H9 (cell line): ENCODE data around the gene PKN1. TPM values are rescaled to one million over a fixed set of nuclear protein-coding genes. Genes with fewer than 3 reads are reported as not detected.
A peak's percentile ranks its signal among the peaks of the same experiment; 100 is the strongest.

ENCODE experiments used
- DNase-seq: peaks from one replicate; pipeline ENCODE4 v3.0.0-alpha.2; 2017
- H2AFZ ChIP-seq: one replicate; pipeline ENCODE4 v1.6.1; 2013; ENCODE audit warnings: mild to moderate bottlenecking, low read length, control low read depth, moderate library complexity
- H2AK5ac ChIP-seq: 2 replicates; pipeline ENCODE4 v1.6.1; 2013; ENCODE audit warnings: low read length, control low read depth, mixed read lengths; ENCODE audit not compliant: insufficient read length
- H2BK120ac ChIP-seq: one replicate; pipeline ENCODE4 v1.6.1; 2013; ENCODE audit warnings: low read depth, mild to moderate bottlenecking, low read length, control low read depth, inconsistent platforms; ENCODE audit not compliant: poor library complexity, severe bottlenecking
- H2BK12ac ChIP-seq: 2 replicates; pipeline ENCODE4 v1.6.1; 2013; ENCODE audit warnings: low read length, control low read depth, mixed read lengths, low read depth; ENCODE audit not compliant: insufficient read length
- H2BK15ac ChIP-seq: 2 replicates; pipeline ENCODE4 v1.6.1; 2013; ENCODE audit warnings: low read depth, low read length, control low read depth
- H2BK20ac ChIP-seq: one replicate; pipeline ENCODE4 v1.6.1; 2013; ENCODE audit warnings: low read depth, mild to moderate bottlenecking, low read length, control low read depth, inconsistent platforms; ENCODE audit not compliant: poor library complexity, severe bottlenecking
- H2BK5ac ChIP-seq: 2 replicates; pipeline ENCODE4 v1.6.1; 2013; ENCODE audit warnings: low read length, control low read depth, mixed read lengths; ENCODE audit not compliant: insufficient read length
- H3K14ac ChIP-seq: 2 replicates; pipeline ENCODE4 v1.6.1; 2013; ENCODE audit warnings: low read length, control low read depth; ENCODE audit not compliant: insufficient read depth
- H3K18ac ChIP-seq: 2 replicates; pipeline ENCODE4 v1.6.1; 2013; ENCODE audit warnings: low read depth, mild to moderate bottlenecking, mixed read lengths, low read length, control low read depth; ENCODE audit not compliant: insufficient read length
- H3K23ac ChIP-seq: 2 replicates; pipeline ENCODE4 v1.6.1; 2013; ENCODE audit warnings: low read length, control low read depth, mixed read lengths, low read depth; ENCODE audit not compliant: insufficient read length
- H3K23me2 ChIP-seq: 2 replicates; pipeline ENCODE4 v1.6.1; 2013; ENCODE audit warnings: low read depth, mild to moderate bottlenecking, mixed read lengths, low read length, control low read depth; ENCODE audit not compliant: insufficient read length, poor library complexity, severe bottlenecking
- H3K27ac ChIP-seq: 2 replicates; pipeline ENCODE4 v1.5.1; 2013; ENCODE audit warnings: low read length, control low read depth, mixed read lengths, low read depth; ENCODE audit not compliant: insufficient read length
- H3K27me3 ChIP-seq: 2 replicates; pipeline ENCODE4 v1.6.1; 2013; ENCODE audit warnings: low read length, control low read depth, inconsistent platforms; ENCODE audit not compliant: insufficient read depth
- H3K4ac ChIP-seq: 2 replicates; pipeline ENCODE4 v1.6.1; 2013; ENCODE audit warnings: low read depth, mild to moderate bottlenecking, control low read depth, inconsistent platforms, low read length, moderate library complexity
- H3K4me1 ChIP-seq: 2 replicates; pipeline ENCODE4 v1.6.1; 2013; ENCODE audit warnings: low read length, control low read depth, inconsistent platforms; ENCODE audit not compliant: insufficient read depth
- H3K4me2 ChIP-seq: 2 replicates; pipeline ENCODE4 v1.6.1; 2013; ENCODE audit warnings: low read length, control low read depth, mixed read lengths; ENCODE audit not compliant: insufficient read length, insufficient read depth
- H3K56ac ChIP-seq: 2 replicates; pipeline ENCODE4 v1.6.1; 2013; ENCODE audit warnings: low read depth, mild to moderate bottlenecking, mixed read lengths, low read length, control low read depth; ENCODE audit not compliant: insufficient read length
- H3K79me1 ChIP-seq: 2 replicates; pipeline ENCODE4 v1.6.1; 2013; ENCODE audit warnings: low read depth, mild to moderate bottlenecking, moderate library complexity, low read length, control low read depth, inconsistent platforms; ENCODE audit not compliant: insufficient read depth, poor library complexity, severe bottlenecking
- H3K79me2 ChIP-seq: 2 replicates; pipeline ENCODE4 v1.6.1; 2013; ENCODE audit warnings: low read length, control low read depth, inconsistent platforms; ENCODE audit not compliant: insufficient read depth
- H3K9ac ChIP-seq: 2 replicates; pipeline ENCODE4 v1.6.1; 2013; ENCODE audit warnings: low read length, control low read depth, mixed read lengths; ENCODE audit not compliant: insufficient read length; ENCODE audit errors: extremely low read depth
- H3K9me3 ChIP-seq: one replicate; pipeline ENCODE4 v1.6.1; 2013; ENCODE audit warnings: low read depth, low read length, inconsistent platforms; ENCODE audit not compliant: control insufficient read depth
- H3T11ph ChIP-seq: one replicate; pipeline ENCODE4 v1.6.1; 2013; ENCODE audit warnings: mild to moderate bottlenecking, low read length, control low read depth, inconsistent platforms
- H4K20me1 ChIP-seq: one replicate; pipeline ENCODE4 v1.6.1; 2013; ENCODE audit not compliant: control insufficient read depth, insufficient read length, insufficient read depth
- H4K5ac ChIP-seq: 2 replicates; pipeline ENCODE4 v1.6.1; 2013; ENCODE audit warnings: low read depth, mild to moderate bottlenecking, mixed read lengths, low read length, control low read depth; ENCODE audit not compliant: insufficient read length
- H4K8ac ChIP-seq: replicated peaks from 2 replicates; pipeline ENCODE4 v1.6.1; 2013; ENCODE audit warnings: low read length, control low read depth, mixed read lengths, low read depth; ENCODE audit not compliant: insufficient read length
- H4K91ac ChIP-seq: 2 replicates; pipeline ENCODE4 v1.6.1; 2013; ENCODE audit warnings: low read depth, mild to moderate bottlenecking, moderate library complexity, mixed read lengths, low read length, control low read depth; ENCODE audit not compliant: insufficient read length
- H3K27ac Mint-ChIP-seq, 3 experiments: 2 replicates in 2 of 3; 3 replicates in 1 of 3; pipeline ENCODE4 v1.8.0; 2020 to 2021; ENCODE audit warnings: mixed read lengths in 3 of 3, mild to moderate bottlenecking in 1 of 3, moderate library complexity in 1 of 3
- H3K27me3 Mint-ChIP-seq: 2 replicates; pipeline ENCODE4 v1.8.0; 2021; ENCODE audit warnings: low read depth, mild to moderate bottlenecking, moderate library complexity, mixed read lengths
- H3K36me3 Mint-ChIP-seq, 3 experiments: 2 replicates in 2 of 3; 3 replicates in 1 of 3; pipeline ENCODE4 v1.8.0; 2020 to 2021; ENCODE audit warnings: low read depth in 3 of 3, mixed read lengths in 3 of 3; ENCODE audit not compliant: insufficient read depth in 1 of 3
- H3K4me1 Mint-ChIP-seq, 2 experiments: 2 replicates each; pipeline ENCODE4 v1.8.0; 2020; ENCODE audit warnings: mixed read lengths in 2 of 2
- H3K4me3 Mint-ChIP-seq, 2 experiments: 2 replicates in 1 of 2; 3 replicates in 1 of 2; pipeline ENCODE4 v1.8.0; 2020 to 2021; ENCODE audit warnings: mild to moderate bottlenecking in 2 of 2, mixed read lengths in 2 of 2, moderate library complexity in 1 of 2
- H3K9me3 Mint-ChIP-seq, 2 experiments: 2 replicates in 1 of 2; 3 replicates in 1 of 2; pipeline ENCODE4 v1.8.0; 2020; ENCODE audit warnings: mild to moderate bottlenecking in 2 of 2, mixed read lengths in 2 of 2, moderate library complexity in 1 of 2
- WGBS: extraction: QIAGEN DNeasy Blood & Tissue Kit; methylation state at CpG from one replicate; pipeline ENCODE4 v1.1.7; 2013; ENCODE audit warnings: missing lambda C conversion rate, low lambda C conversion rate, mixed read lengths; ENCODE audit not compliant: insufficient read length; ENCODE audit errors: extremely low coverage; 5-methylcytosine and 5-hydroxymethylcytosine counted together
- total RNA-seq: library from RNA; stranded (reverse); gene quantifications from 2 replicates; pipeline ENCODE4 v1.2.1, GENCODE V29; 2021
- TF ChIP-seq, protein P1 (sequence below): fragments of 200-600 bp; sonication (generic); conservative IDR thresholded peaks from 3 replicates; pipeline ENCODE4 v1.8.0; 2021; ENCODE audit warnings: antibody characterized with exemption, mild to moderate bottlenecking

The PKN1 gene
- total RNA-seq, 1 experiment from 2014 or later, result 159 TPM

DNA sequence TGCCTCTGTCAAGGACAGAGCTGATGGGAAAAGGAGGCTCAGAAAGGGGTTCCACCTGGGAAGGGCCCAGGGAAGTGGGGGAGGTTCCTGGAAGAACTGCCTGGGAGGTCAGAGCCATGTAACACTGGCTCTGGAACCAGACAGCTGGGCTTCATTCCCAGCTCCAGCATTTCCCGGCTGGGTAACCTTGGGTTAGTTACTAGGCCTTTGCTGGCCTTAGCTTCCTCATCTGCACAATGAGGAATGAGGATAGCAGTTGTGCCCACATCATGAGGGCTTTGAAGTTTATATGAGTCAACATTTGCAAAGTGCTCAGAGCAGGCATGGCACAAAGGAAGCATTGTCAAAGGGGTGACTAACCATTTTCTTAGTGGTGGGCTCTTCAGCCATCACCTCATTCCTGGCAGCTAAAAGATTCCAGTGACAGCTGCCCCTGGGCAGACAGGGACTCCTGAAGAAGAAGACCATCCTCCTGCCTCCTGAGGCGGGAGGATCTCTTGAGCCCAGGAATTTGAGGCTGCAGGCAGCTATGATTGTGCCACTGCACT is 86.8 kb downstream of the PKN1 start:
- no peak overlapping the region for H3K14ac ChIP-seq
- H3K27ac ChIP-seq, result no peak overlapping the region
- no peak overlapping the region for H2BK12ac ChIP-seq
- H3K56ac ChIP-seq, result no peak overlapping the region
- no peaks in the 10 kb centered on the region for H4K20me1 ChIP-seq
- Mint-ChIP-seq H3K9me3 (no peaks in the 10 kb centered on the region), H3K36me3 (peaks cover 22 to 24% (median 22%) of the 10 kb centered on the region in 3 experiments; a peak in 6 of 7 replicates), H3K27ac (peak overlapping the region in 2 of 3 experiments; percentile 50 to 54; a peak in 4 of 7 replicates), H3K4me1 (peaks cover 26 to 31% of the 10 kb centered on the region in 2 experiments), H3K27me3 (no peaks in the 10 kb centered on the region; the same call in 1 of the 2 replicates), H3K4me3 (peak overlapping the region in 1 of 2 experiments; percentile 69; a peak in 2 of 5 replicates)
- H3K4ac ChIP-seq, result no peak overlapping the region
- H4K5ac ChIP-seq, result no peak overlapping the region
- H3T11ph ChIP-seq, result no peak overlapping the region
- no CpG with 5 or more reads among the region's 2 CpGs for WGBS
- H2AFZ ChIP-seq, result no peak overlapping the region
- H2BK5ac ChIP-seq, result no peak overlapping the region
- H2BK15ac ChIP-seq, result no peak overlapping the region
- H4K8ac ChIP-seq, result no peak overlapping the region
- no peaks in the 10 kb centered on the region for H3K27me3 ChIP-seq
- no peak overlapping the region for H4K91ac ChIP-seq
- no peak for DNase-seq
- no peak overlapping the region for H2BK20ac ChIP-seq
- H2BK120ac ChIP-seq, result no peak overlapping the region
- H2AK5ac ChIP-seq, result no peak overlapping the region
- TF ChIP-seq, protein P1, sequence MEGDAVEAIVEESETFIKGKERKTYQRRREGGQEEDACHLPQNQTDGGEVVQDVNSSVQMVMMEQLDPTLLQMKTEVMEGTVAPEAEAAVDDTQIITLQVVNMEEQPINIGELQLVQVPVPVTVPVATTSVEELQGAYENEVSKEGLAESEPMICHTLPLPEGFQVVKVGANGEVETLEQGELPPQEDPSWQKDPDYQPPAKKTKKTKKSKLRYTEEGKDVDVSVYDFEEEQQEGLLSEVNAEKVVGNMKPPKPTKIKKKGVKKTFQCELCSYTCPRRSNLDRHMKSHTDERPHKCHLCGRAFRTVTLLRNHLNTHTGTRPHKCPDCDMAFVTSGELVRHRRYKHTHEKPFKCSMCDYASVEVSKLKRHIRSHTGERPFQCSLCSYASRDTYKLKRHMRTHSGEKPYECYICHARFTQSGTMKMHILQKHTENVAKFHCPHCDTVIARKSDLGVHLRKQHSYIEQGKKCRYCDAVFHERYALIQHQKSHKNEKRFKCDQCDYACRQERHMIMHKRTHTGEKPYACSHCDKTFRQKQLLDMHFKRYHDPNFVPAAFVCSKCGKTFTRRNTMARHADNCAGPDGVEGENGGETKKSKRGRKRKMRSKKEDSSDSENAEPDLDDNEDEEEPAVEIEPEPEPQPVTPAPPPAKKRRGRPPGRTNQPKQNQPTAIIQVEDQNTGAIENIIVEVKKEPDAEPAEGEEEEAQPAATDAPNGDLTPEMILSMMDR, result no peak
- no peaks in the 10 kb centered on the region for H3K4me1 ChIP-seq
- peaks cover 9% of the 10 kb centered on the region for H3K23me2 ChIP-seq
- no peak overlapping the region for H3K18ac ChIP-seq
- no peak overlapping the region for H3K4me2 ChIP-seq
- H3K9ac ChIP-seq, result no peak overlapping the region
- no peaks in the 10 kb centered on the region for H3K9me3 ChIP-seq
- H3K79me1 ChIP-seq, result peaks cover 9% of the 10 kb centered on the region
- H3K79me2 ChIP-seq, result peaks cover 14% of the 10 kb centered on the region; the same call in 1 of the 2 replicates
- no peak overlapping the region for H3K23ac ChIP-seq
